ENCODE measurements around the gene SERPINA3.

DNA sequence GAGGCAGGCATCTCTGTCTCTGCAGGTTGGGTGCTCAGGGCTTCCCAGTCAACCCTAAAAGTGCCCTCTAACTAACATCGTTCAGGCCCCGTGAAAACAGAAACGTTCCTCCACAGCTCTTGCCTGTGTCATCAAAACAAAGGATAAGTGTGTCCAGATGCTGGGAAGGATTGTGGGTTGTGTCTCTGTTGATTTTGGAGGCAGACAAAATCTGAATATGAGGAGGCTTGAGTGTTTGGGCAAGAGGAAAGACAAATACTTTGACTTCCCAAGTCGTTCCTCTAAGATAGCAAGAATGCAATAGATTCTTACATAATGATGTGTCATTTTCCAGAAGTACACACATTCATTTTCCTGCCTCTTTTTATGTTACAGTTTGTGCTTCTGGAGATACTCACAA lies 52.9 kb downstream of the SERPINA3 start:
- TF ChIP-seq POLR2A (IDR thresholded peaks at IDR 0.05), result no peak
- TF ChIP-seq, protein P1, sequence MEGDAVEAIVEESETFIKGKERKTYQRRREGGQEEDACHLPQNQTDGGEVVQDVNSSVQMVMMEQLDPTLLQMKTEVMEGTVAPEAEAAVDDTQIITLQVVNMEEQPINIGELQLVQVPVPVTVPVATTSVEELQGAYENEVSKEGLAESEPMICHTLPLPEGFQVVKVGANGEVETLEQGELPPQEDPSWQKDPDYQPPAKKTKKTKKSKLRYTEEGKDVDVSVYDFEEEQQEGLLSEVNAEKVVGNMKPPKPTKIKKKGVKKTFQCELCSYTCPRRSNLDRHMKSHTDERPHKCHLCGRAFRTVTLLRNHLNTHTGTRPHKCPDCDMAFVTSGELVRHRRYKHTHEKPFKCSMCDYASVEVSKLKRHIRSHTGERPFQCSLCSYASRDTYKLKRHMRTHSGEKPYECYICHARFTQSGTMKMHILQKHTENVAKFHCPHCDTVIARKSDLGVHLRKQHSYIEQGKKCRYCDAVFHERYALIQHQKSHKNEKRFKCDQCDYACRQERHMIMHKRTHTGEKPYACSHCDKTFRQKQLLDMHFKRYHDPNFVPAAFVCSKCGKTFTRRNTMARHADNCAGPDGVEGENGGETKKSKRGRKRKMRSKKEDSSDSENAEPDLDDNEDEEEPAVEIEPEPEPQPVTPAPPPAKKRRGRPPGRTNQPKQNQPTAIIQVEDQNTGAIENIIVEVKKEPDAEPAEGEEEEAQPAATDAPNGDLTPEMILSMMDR (IDR thresholded peaks at IDR 0.05), result no peak
